A549 (cell line): ENCODE measurements around the gene SUPV3L1. TPM values are rescaled to one million over a fixed set of nuclear protein-coding genes. Genes with fewer than 3 reads are reported as not detected.

Experiments used
- ATAC-seq, 2 experiments: fragments of 200-7000 bp in 1 of 2; fragments of >200 bp in 1 of 2; cut with Nextera tagmentation in 1 of 2; cut with Tn5 transposase in 1 of 2; 3 replicates each; pipeline versions ENCODE4 v1.8.0 to v1.9.1; 2018 to 2020; ENCODE audit warnings: mild to moderate bottlenecking in 1 of 2, moderate library complexity in 1 of 2
- CTCF ChIA-PET: fragments of 300-600 bp; sonication (Branson Sonifier 250); formaldehyde crosslinking; extraction: SDS; loops from one replicate; lab custom pipeline; 2021; ENCODE audit warnings: antibody characterized with exemption, inconsistent platforms; lab: Yijun Ruan, JAX
- POLR2A ChIA-PET: fragments of 350-600 bp; formaldehyde crosslinking; extraction: SDS; loops from one replicate; lab custom pipeline; 2021; ENCODE audit warnings: antibody characterized with exemption, inconsistent platforms; lab: Yijun Ruan, JAX
- DNase-seq, 2 experiments: peaks; one replicate each; pipeline versions ENCODE4 v3.0.0 to v3.0.0-alpha.2; 2011 to 2016; ENCODE audit warnings: low read depth in 1 of 2, low spot score in 1 of 2
- FAIRE-seq: peaks from 2 replicates; lab custom pipeline; 2011; peaks lifted over from hg19 to GRCh38; lab: Jason Lieb, UNC
- H3K27ac ChIP-seq, 2 experiments: fragments of >200 bp; sonication (Bioruptor Twin); formaldehyde crosslinking; 3 replicates each; pipeline ENCODE4 v1.5.1; 2016 to 2017
- H3K4me1 ChIP-seq: fragments of >200 bp; sonication (Bioruptor Twin); formaldehyde crosslinking; 3 replicates; pipeline ENCODE4 v1.6.1; 2016
- H3K4me2 ChIP-seq: fragments of >200 bp; sonication (Bioruptor Twin); formaldehyde crosslinking; 3 replicates; pipeline ENCODE4 v1.6.1; 2016
- H3K4me3 ChIP-seq: fragments of >200 bp; sonication (Bioruptor Twin); formaldehyde crosslinking; 3 replicates; pipeline ENCODE4 v1.5.1; 2016
- H3K9me3 ChIP-seq: fragments of >200 bp; sonication (Bioruptor Twin); formaldehyde crosslinking; 3 replicates; pipeline ENCODE4 v1.6.1; 2016
- BHLHE40 ChIP-seq: IDR thresholded peaks from 2 replicates; pipeline ENCODE4 v1.6.1; 2012; ENCODE audit warnings: low read depth, low read length, inconsistent platforms
- CBX8 ChIP-seq: fragments of 200-600 bp; sonication (generic); IDR thresholded peaks from 2 replicates; pipeline ENCODE4 v1.6.1; 2016
- CEBPB ChIP-seq, 2 experiments: fragments of >200 bp in 1 of 2; sonication (Bioruptor Twin) in 1 of 2; formaldehyde crosslinking in 1 of 2; IDR thresholded peaks; 2 replicates each; pipeline ENCODE4 v1.6.1; 2012 to 2016
- EHF ChIP-seq: fragments of 250-450 bp; sonication (Bioruptor Pico); IDR thresholded peaks from 2 replicates; pipeline ENCODE4 v1.5.0; 2020; ENCODE audit warnings: mild to moderate bottlenecking
- EHMT2 ChIP-seq: fragments of 200-600 bp; sonication (generic); IDR thresholded peaks from 2 replicates; pipeline ENCODE4 v1.6.1; 2016; ENCODE audit warnings: antibody characterized with exemption, low read depth, mild to moderate bottlenecking, moderate library complexity
- ELK1 ChIP-seq: fragments of 150-350 bp; IDR thresholded peaks from 2 replicates; pipeline ENCODE4 v1.6.1; 2014; ENCODE audit warnings: low read depth, mild to moderate bottlenecking, low read length
- ESRRA ChIP-seq: fragments of 150-350 bp; IDR thresholded peaks from 2 replicates; pipeline ENCODE4 v1.6.1; 2014; ENCODE audit warnings: mild to moderate bottlenecking, low read length, borderline replicate concordance
- FOSB ChIP-seq: fragments of 250-450 bp; sonication (Bioruptor Pico); IDR thresholded peaks from 2 replicates; pipeline ENCODE4 v1.5.0; 2020; ENCODE audit warnings: mild to moderate bottlenecking, moderate library complexity
- FOXS1 ChIP-seq: fragments of 250-450 bp; sonication (Bioruptor Pico); IDR thresholded peaks from 2 replicates; pipeline ENCODE4 v1.5.0; 2020; ENCODE audit warnings: mild to moderate bottlenecking, moderate library complexity
- GATA3 ChIP-seq: IDR thresholded peaks from 2 replicates; pipeline ENCODE4 v1.6.1; 2012; ENCODE audit warnings: borderline replicate concordance
- HDAC2 ChIP-seq: fragments of 200-600 bp; sonication (generic); IDR thresholded peaks from 2 replicates; pipeline ENCODE4 v1.6.1; 2016
- HES2 ChIP-seq: fragments of >200 bp; sonication (Bioruptor Twin); formaldehyde crosslinking; IDR thresholded peaks from 2 replicates; pipeline ENCODE4 v1.6.1; 2016
- HMGXB4 ChIP-seq: fragments of 250-450 bp; sonication (Bioruptor Pico); IDR thresholded peaks from 2 replicates; pipeline ENCODE4 v1.5.0; 2021; ENCODE audit warnings: mild to moderate bottlenecking, moderate library complexity, borderline replicate concordance
- JUN ChIP-seq, 2 experiments: fragments of >200 bp; sonication (Bioruptor Twin); formaldehyde crosslinking; IDR thresholded peaks; 2 replicates in 1 of 2; 3 replicates in 1 of 2; pipeline ENCODE4 v1.6.1; 2016 to 2017
- JUNB ChIP-seq: fragments of >200 bp; sonication (Bioruptor Twin); formaldehyde crosslinking; IDR thresholded peaks from 2 replicates; pipeline ENCODE4 v1.6.1; 2016
- KDM5A ChIP-seq: fragments of 200-600 bp; sonication (generic); IDR thresholded peaks from 2 replicates; pipeline ENCODE4 v1.6.1; 2016; ENCODE audit warnings: antibody characterized with exemption, mild to moderate bottlenecking
- MAFK ChIP-seq: fragments of 450-650 bp; IDR thresholded peaks from 2 replicates; pipeline ENCODE4 v1.6.1; 2014; ENCODE audit not compliant: partially characterized antibody
- NFE2L2 ChIP-seq: fragments of 150-350 bp; conservative IDR thresholded peaks from 2 replicates; pipeline ENCODE4 v1.6.1; 2014; ENCODE audit warnings: low read length
- NPAS2 ChIP-seq: fragments of 250-450 bp; sonication (Bioruptor Pico); IDR thresholded peaks from 2 replicates; pipeline ENCODE4 v1.8.0; 2022; ENCODE audit warnings: mild to moderate bottlenecking, moderate library complexity, borderline replicate concordance
- NR3C1 ChIP-seq: fragments of >200 bp; sonication (Bioruptor Twin); formaldehyde crosslinking; IDR thresholded peaks from 3 replicates; pipeline ENCODE4 v1.6.1; 2017
- POLR2A ChIP-seq: IDR thresholded peaks from 2 replicates; pipeline ENCODE4 v1.6.1; 2012; ENCODE audit warnings: mild to moderate bottlenecking, low read length
- POLR2AphosphoS2 ChIP-seq: conservative IDR thresholded peaks from 2 replicates; pipeline ENCODE4 v1.6.1; 2012; ENCODE audit warnings: low read length, improper control_type of control experiment, inconsistent platforms
- RFX5 ChIP-seq: fragments of 450-650 bp; IDR thresholded peaks from 2 replicates; pipeline ENCODE4 v1.7.1; 2014; ENCODE audit warnings: antibody characterized with exemption, mild to moderate bottlenecking, moderate library complexity
- SMC3 ChIP-seq: fragments of >200 bp; sonication (Bioruptor Twin); formaldehyde crosslinking; IDR thresholded peaks from 3 replicates; pipeline ENCODE4 v1.6.1; 2018; ENCODE audit warnings: inconsistent platforms
- SREBF2 ChIP-seq: fragments of 450-650 bp; IDR thresholded peaks from 2 replicates; pipeline ENCODE4 v1.6.1; 2014; ENCODE audit warnings: mild to moderate bottlenecking, moderate library complexity
- TFCP2L1 ChIP-seq: fragments of 250-450 bp; sonication (Bioruptor Pico); IDR thresholded peaks from 2 replicates; pipeline ENCODE4 v1.5.0; 2021; ENCODE audit warnings: mild to moderate bottlenecking
- WGBS: methylation state at CpG from one replicate; pipeline ENCODE4 v1.1.6; 2017; ENCODE audit errors: missing lambda C conversion rate; 5-methylcytosine and 5-hydroxymethylcytosine counted together
- polyA plus RNA-seq, 4 experiments: library from polyadenylated mRNA; depleted of rRNA in 3 of 4; stranded (reverse); fragments of >200 nt; fragmentation: RNase III in 1 of 4; extraction: RNeasy Plus Mini Kit Qiagen cat#74134 plus additional on column Dnase treatment in 1 of 4; gene quantifications; 2 replicates in 3 of 4; 3 replicates in 1 of 4; pipeline ENCODE4 v1.2.3, GENCODE V29; 2011 to 2017
- TF ChIP-seq, protein P1 (sequence below): fragments of 450-650 bp; IDR thresholded peaks from 2 replicates; pipeline ENCODE4 v1.6.1; 2014; ENCODE audit warnings: antibody characterized with exemption
- TF ChIP-seq, protein P2 (sequence below): IDR thresholded peaks from 2 replicates; pipeline ENCODE4 v1.6.1; 2012

SUPV3L1 gene
- polyA plus RNA-seq, 2 of the 4 experiments (the other 2 are of a cell fraction), result 31.9 to 57.4 TPM

DNA sequence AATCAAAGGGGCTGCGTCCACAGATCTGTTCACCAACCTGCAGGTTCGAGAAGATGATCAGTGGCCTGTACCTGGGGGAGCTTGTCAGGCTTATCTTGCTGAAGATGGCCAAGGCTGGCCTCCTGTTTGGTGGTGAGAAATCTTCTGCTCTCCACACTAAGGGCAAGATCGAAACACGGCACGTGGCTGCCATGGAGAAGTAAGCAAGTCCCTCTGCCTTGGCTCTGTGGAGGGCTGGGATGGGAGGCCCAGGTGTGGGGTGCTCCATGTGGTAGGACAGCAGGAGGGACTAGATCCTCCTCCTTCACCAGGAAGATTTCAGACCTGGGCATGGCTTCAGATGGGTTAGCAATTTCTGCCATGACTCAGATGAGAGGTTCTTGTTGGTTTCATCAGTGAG is 66.0 kb downstream of the SUPV3L1 start:
- H3K27ac ChIP-seq, result no peak overlapping the region
- WGBS, result 91% methylated on average over 4 of the region's 5 CpGs
- ATAC-seq, result peak in 1 of 2 experiments; percentile 41; a peak in 1 of 6 replicates
- DNase-seq, result no peak
- no peaks in the 10 kb centered on the region for H3K9me3 ChIP-seq
- H3K4me3 ChIP-seq, result no peak overlapping the region
- CTCF ChIA-PET, result interaction anchor here (1.2 to 21.3 kb wide), 3 partner anchors 17 to 193 kb away, joined by 4 to 424 read pairs (median 5); no protein-coding TSS in a partner anchor
- FAIRE-seq, result no peak
- H3K4me2 ChIP-seq, result no peak overlapping the region
- H3K4me1 ChIP-seq, result no peaks in the 10 kb centered on the region
- POLR2A ChIA-PET, result no interaction called here
- TF ChIP-seq GATA3 (no peak), CBX8 (no peak), EHF (CRISPR knock-in tag) (no peak), EHMT2 (no peak), POLR2A (no peak), HDAC2 (no peak), CEBPB (IDR thresholded peaks at IDR 0.05) (no peak), RFX5 (no peak), MAFK (no peak)

DNA sequence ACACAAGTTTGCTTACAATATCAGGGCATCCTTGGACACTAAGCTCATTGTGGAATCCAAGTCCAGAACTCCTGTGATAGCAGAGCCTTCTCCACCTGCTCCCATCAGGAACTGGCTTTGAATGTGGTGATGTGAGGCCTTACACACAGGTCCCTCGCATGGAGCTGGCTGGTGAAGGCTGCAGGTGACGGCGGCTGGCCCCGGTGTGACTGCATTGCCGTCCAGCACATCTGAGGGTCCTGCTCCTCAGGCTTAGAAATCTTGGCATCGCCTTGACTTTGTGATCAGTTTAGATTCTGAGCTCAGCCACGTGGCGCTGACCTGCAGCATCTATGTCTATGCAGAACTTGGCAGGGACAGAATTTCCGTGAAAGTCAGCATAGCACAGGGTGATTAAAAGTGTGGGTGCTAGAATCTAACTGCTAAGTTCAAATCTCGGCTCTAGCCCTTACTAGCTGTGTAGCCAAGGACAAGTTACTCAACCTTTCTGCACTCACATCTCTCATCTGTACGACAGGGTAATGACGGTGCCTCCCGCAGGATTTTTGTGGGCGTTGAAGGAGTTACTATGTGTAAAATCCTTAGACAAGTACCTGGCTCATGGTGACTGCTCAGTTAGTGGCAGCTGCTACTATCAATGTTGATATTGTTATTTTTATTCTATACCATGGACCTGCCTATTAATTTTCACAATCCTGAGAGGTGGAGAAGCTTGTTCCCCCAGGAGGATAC is 66.7 kb downstream of the SUPV3L1 start:
- FAIRE-seq (no peak), ATAC-seq (no peak), DNase-seq (no peak)
- ChIA-PET CTCF (interaction anchor here (1.2 to 21.3 kb wide), 5 partner anchors 9 to 192 kb away, joined by 3 to 424 read pairs (median 5); no protein-coding TSS in a partner anchor), POLR2A (no interaction called here)
- no peaks in the 10 kb centered on the region for H3K4me1 ChIP-seq
- TF ChIP-seq ESRRA, result no peak
- TF ChIP-seq, protein P1, sequence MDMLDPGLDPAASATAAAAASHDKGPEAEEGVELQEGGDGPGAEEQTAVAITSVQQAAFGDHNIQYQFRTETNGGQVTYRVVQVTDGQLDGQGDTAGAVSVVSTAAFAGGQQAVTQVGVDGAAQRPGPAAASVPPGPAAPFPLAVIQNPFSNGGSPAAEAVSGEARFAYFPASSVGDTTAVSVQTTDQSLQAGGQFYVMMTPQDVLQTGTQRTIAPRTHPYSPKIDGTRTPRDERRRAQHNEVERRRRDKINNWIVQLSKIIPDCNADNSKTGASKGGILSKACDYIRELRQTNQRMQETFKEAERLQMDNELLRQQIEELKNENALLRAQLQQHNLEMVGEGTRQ, result no peak
- no peak for TF ChIP-seq CBX8
- TF ChIP-seq NR3C1, result no peak
- no peak for TF ChIP-seq HES2
- no peak for TF ChIP-seq RFX5
- TF ChIP-seq EHF (CRISPR knock-in tag), result no peak
- TF ChIP-seq HMGXB4, result no peak
- TF ChIP-seq FOSB (CRISPR knock-in tag), result no peak
- no peak for TF ChIP-seq ELK1
- TF ChIP-seq TFCP2L1 (CRISPR knock-in tag), result no peak
- no peak for TF ChIP-seq SMC3
- no peak for TF ChIP-seq MAFK
- no peak for TF ChIP-seq HDAC2
- no peak for TF ChIP-seq GATA3
- TF ChIP-seq NFE2L2, result no peak
- TF ChIP-seq POLR2AphosphoS2, result no peak
- H3K27ac ChIP-seq, result no peak overlapping the region
- WGBS, result 90% methylated on average over 12 of the region's 14 CpGs
- no peaks in the 10 kb centered on the region for H3K9me3 ChIP-seq
- no peak overlapping the region for H3K4me3 ChIP-seq
- H3K4me2 ChIP-seq, result no peak overlapping the region

DNA sequence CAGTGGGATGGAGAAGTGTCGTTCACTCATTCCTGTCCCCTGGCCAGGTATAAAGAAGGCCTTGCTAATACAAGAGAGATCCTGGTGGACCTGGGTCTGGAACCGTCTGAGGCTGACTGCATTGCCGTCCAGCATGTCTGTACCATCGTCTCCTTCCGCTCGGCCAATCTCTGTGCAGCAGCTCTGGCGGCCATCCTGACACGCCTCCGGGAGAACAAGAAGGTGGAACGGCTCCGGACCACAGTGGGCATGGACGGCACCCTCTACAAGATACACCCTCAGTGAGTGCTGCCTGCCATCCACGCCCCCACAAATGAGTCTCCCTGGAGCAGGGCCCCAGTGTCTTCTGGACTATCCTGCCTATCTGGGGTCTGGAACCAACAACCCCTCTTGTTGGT is 67.3 kb downstream of the SUPV3L1 start:
- CTCF ChIA-PET, result interaction anchor here (1.2 to 21.3 kb wide), 4 partner anchors 9 to 151 kb away, joined by 3 to 424 read pairs (median 6); no protein-coding TSS in a partner anchor

More for the DNA sequence above, 67.3 kb downstream of the SUPV3L1 start:
- POLR2A ChIA-PET, result no interaction called here
- Histone ChIP-seq H3K4me1 (no peaks in the 10 kb centered on the region), H3K4me3 (no peak overlapping the region), H3K27ac (no peak overlapping the region), H3K4me2 (no peak overlapping the region)
- WGBS, result 99% methylated on average over 11 of the region's 13 CpGs
- FAIRE-seq (no peak), DNase-seq (no peak)
- TF ChIP-seq MAFK, result no peak
- no peak for TF ChIP-seq BHLHE40
- TF ChIP-seq, protein P2, sequence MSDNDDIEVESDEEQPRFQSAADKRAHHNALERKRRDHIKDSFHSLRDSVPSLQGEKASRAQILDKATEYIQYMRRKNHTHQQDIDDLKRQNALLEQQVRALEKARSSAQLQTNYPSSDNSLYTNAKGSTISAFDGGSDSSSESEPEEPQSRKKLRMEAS, result no peak
- no peak for TF ChIP-seq SREBF2
- TF ChIP-seq KDM5A, result no peak
- no peak for TF ChIP-seq JUN (IDR thresholded peaks at IDR 0.05)
- no peak for TF ChIP-seq JUNB
- TF ChIP-seq FOXS1, result no peak
- no peak for TF ChIP-seq NPAS2 (CRISPR knock-in tag)
- TF ChIP-seq NFE2L2, result no peak
- TF ChIP-seq TFCP2L1 (CRISPR knock-in tag), result no peak
- no peak for TF ChIP-seq RFX5
- TF ChIP-seq, all 56 proteins: peak for 0
- no peaks in the 10 kb centered on the region for H3K9me3 ChIP-seq
- no peak for ATAC-seq
